GM21786 (cell line): Measurements from ENCODE around the gene MCM3AP.

Experiments
- ATAC-seq: cut with Tn5 transposase; IDR thresholded peaks from one replicate; pipeline ENCODE4 v1.9.1; 2021; ENCODE audit not compliant: unreplicated experiment

The MCM3AP gene

DNA sequence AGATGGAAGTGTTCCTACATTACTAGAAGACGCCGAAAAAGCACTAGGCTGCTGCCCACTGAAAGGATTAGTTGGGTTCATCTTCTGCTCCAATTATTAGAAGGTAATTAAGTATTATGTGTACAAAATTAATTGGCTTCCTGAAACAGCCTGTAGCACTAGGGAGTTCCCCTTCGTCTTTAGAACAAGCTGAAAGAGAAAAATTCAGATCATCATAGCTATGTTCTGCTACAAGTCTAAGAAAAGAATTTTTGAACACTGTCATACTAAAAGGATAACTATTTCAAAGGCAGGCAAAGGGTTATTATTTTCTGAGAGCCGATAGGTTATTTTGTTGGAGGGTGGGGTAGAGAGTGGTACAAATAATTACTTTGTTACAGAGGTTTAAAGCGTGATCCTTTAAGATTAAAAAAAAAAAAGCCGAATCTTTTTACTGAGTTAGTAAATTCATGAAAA, at the start of gene MCM3AP:
TSS of gene MCM3AP (minus strand) at position 406 of the 456 bp plus-strand sequence. CDS start at position 81, 325 bp downstream.
- ATAC-seq, result no peak

DNA sequence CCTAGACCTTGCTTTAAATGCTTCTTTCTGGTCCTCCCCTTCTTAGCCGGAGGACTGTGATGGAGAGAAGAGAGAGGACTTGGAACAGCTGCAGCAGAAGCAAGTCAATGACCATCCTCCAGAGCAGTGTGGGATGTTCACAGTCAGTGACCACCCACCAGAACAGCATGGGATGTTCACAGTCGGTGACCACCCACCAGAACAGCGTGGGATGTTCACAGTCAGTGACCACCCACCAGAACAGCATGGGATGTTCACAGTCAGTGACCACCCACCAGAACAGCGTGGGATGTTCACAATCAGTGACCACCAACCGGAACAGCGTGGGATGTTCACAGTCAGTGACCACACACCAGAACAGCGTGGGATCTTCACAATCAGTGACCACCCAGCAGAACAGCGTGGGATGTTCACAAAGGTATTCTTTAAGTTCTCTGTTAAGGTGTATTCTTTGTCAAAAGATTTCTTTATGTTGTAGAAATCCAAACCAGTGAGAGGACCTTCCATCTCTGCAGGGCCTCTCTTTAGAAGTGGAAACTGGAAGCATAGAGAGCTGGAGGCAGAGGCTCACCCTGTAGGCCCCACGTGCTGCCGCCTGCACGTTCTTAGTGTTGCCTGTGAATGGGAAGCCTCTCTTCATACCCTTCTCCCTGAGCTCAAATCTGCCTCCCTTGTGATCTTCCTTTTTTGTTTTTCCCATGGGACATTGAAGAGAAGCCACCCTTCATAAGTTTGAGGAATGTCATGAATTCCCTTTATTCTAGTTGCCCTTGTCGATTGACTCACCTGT, 49.1 kb upstream of the MCM3AP start:
- no peak for ATAC-seq

DNA sequence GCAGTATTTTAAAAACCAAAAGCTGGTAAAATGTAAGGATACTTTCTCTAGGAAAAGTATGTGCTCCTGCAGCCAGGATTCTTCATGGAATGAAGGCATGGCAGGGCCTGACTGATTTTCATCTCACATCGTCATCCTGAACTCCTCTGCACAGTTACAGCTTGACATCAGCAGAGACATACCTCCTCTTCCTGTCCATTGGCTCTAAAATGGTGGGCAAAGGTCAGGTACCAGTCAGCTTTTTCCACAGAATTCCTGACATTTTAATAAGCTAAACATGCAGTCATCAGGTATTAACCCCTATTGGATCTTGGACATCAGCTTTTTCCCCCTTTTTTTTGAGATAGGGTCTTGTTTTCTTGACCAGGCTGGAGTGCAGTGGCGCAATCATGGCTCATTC, 44.4 kb upstream of the MCM3AP start:
- no peak for ATAC-seq

DNA sequence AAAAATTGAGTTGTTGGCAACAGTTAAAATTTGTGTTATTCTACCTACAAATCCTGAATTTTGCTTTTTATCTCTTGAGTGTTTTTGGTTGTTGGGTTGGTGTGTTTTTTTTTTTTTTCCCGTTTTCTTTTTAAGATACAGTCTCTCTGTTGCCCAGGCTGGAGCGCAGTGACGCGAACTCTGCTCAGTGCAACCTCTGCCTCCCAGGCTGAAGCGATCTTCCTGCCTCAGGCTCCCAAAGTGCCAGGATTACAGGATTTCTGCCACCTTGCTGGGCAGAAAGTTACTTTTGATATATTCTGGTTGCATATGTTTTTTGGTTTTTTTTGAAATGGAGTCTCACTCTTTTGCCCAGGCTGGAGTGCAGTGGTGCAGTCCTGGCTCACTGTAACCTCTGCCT, 42.7 kb upstream of the MCM3AP start:
- no peak for ATAC-seq

DNA sequence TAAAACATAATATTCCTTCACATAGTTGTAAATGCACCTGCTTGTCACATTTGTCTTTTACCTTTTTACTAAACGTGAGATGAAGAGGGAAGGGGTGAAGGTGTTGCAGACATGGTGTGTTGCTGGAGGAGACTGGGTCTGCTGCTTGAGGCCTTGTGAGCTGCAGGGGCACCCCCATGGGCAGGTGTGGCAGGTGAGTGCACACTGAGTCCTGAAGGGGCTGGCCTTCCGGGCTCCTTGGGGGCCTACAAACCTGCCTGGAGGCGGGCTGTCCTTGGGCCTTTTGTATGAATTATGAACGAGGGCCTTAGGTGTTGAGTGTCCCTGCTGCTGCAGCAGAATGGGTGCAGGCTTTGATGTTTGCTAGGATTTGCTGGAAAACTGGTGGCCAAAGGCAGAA, 42.3 kb upstream of the MCM3AP start:
- ATAC-seq, result no peak

DNA sequence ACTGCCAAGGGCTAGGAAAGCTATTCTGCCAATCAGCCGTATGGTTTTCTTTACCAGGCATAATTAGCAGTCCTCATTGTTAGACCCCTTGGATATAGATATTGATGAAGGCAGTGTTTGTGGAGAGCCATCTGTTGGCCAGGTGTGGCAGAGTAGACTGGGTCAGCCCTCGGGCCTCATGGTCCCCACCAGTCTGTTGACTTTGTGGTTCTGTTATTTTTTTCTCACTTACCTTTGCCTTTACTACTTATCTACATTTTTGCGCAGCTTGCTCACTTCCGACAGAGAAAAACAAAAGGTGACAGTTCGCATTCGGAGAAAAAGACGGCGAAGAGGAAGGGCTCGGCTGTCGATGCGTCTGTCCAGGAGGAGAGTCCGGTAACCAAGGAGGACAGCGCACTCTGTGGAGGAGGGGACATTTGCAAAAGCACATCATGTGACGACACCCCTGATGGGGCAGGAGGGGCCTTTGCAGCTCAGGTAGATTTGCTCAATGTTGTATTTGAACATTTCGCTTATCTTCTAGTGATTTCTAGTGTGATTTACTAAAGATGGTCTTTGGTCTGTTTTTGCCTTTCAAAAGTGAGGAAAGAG, 40.8 kb upstream of the MCM3AP start:
- ATAC-seq, result no peak

DNA sequence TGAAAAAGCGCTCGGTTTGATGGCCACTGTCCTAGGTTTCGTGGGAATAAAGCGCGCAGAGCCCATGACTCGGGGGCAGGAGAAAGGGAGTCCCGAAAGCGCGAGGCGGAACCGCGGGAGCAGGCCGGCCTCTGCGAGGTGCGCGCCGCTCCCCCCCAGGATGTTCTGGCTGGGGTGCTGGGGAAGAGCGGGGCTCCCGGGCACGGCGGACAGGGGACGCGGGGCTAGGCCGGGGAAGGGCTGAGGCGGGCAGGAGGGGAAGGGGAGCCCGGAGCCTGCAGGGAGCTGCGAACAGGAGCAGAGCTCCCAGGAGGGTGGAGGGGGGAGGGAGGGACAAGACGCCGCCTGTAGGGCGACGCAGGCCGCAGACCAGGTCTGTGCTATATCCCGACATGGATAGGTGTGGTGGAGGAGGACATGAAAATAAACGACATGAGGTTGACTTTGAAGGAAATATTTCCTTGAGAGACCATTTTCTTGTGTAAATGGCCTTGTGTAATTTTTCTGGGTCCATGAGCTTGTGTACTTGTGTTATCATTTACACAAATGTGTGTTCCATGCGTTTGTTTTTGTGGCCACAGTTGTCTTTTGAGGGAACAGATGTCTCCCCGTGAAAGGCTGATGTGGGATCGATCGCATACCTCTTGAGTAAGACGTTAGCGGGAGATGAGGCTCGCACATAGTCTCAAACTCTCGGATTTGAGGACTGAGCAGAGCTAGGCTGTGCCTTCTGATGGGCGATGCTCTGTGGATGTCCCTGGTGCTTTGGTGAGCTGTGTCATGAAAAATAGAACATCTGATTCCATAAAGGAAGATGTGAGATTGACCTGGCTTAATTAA, 39.9 kb upstream of the MCM3AP start:
- ATAC-seq, result no peak

DNA sequence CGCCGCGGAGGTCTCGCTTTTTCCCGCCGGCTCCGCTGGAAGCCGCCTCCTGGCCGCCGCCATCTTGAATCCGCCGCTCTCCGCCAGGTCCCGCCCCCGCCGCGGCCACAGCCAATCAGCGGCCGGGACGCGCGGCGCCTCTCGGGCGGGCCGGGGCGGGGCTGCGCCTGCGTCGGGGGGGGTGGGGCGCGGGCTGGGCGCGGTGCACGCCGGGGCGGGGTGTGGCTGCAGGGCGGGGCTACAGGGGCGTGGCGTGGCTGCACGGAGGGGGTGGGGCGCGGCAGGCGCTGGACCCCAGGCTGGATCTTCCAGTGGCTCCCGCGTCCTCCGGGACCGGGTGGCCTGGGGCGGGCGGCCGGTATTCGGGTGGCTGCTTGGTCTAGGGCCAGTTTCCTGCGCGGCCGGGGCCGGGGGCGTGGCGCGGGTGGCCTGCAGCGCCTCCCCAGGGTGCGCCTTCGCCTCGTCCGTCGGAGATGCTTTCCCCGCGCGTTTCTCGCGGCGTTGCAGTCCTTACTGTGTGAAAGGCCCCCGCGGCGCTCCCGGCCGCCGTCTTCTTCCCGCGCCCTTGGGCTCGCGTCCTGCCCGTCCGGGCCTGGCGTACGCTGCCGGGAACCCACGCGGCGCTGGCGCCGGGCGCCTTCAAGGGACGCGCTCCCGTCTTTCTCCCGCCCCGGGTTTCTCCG, 39.1 kb upstream of the MCM3AP start:
- peak; percentile 52 for ATAC-seq

DNA sequence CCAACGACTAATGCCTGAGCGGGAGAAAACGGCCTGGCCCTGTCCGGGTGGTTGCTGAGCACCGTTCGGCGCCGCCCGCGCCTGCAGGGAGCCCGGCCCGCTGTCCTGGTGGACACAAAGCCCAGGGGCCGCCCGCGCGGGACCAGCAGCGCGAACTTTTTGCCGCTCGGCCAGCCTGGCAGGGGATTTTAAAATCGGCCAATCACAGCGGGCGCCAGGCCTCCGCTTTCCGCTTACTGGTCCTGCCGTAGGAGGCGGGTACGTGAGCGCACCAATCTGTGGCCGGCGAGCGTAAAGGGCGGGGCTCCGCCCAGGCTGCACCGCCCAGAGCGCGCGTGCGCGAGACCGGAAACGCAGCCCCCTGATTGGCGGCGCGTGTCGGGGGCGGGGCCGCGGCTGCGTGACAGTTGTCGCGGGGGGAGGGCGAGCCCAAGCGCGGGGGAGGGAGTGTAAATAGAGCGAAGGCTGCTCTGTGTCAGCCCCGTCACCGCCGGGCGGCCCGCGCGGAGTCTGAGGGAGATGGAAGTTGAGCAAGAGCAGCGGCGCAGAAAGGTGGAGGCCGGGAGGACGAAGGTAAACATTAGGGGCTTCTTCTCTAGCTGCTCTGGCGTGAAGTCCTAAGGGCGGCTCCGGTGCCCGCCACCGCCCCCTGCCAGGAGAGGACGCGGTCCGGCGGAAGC, 38.4 kb upstream of the MCM3AP start, which contains the start of the genes C21orf58 and PCNT:
TSS of gene C21orf58 (minus strand) at position 161 of the 680 bp plus-strand sequence. CDS start 1,132 bp downstream, outside the sequence.
TSS of gene PCNT (plus strand) at position 447 of the 680 bp plus-strand sequence. CDS start at position 520, 73 bp downstream.
- peak; percentile 79 for ATAC-seq

DNA sequence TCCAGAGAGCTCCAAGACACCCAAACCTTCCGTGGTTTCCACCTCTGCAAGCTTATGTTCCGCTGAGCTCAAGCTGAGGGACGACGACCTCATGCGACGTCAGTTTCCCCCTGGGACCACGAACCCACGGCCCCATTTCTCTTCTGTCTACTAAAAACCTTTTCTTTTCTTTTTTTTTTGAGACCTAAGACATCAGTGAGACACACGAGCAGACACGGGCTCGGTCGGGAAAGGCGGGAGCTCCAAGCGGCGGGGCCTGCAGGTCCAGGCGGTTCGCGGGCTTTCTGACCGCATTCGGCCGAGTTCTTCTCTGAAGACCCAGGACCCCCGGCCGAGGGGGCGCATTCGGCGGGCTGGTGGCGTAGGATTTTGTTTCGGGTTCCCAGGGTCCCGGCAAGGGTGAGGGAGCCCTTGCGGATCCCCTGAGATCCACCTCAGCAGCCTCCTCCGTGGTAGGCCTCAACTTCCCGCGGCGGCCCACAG, 37.9 kb upstream of the MCM3AP start:
- peak; percentile 1 for ATAC-seq

DNA sequence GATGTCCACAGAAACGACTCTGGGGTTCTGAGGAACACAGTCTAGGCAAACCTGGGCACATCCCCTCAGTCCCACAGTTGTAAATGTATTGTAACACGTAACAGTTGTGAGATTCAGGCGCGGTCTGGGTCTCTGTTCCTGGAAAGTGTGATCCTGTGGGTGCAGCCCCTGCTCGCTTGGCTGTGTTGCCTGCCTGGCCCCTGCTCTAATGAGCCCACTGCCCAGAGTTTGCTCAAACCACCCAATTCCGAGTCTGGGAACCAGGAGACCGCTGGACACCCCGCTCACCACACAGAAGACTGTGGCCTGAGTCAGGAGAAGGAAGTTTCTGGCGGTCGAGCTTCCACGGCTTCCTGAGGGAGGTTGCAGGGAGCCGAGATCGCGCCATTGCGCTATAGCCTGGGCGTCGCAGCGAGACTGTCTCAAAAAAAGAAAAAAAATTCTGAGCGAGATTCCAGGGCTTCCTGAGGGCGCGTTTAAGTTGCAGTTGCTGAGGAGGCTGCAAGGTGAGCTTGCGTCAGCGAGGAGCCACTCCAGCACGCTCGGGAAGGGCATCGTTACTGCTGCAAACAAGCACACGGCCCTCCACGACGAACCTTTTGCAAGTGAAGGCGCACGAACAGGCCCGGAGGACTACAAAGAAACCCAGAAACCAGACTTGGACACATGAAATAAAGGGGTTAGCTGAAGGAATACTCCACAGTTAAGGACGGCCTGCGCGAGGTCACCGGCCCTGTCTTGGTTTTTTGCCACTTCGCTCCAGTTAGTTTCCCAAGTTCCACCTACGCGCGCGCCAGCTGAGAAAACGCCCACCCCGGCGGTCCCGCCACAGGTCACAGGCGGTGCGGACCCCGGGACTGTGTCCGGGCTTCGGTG, 37.2 kb upstream of the MCM3AP start:
- ATAC-seq, result no peak

DNA sequence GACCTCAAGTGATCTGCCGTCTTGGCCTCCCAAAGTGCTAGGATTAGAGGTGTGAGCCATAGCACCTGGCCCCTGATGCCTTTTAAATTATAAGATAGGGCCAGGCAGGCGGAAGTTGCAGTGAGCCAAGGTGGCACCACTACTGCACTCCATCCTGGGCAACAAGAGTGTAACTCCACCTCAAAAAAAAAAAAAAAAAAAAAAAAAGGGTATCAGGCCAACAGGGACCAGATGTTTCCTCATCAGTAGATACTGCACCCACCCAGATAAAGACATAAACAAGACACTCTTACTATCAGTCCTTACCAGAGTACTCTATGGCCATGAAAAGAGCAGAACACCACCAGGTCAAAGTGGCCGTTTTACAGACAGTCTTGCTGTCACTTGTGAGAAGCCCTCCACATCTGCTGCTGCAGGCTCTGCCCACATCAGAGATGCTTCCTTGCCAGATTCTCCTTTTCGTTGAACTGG, 35.0 kb upstream of the MCM3AP start:
- no peak for ATAC-seq

DNA sequence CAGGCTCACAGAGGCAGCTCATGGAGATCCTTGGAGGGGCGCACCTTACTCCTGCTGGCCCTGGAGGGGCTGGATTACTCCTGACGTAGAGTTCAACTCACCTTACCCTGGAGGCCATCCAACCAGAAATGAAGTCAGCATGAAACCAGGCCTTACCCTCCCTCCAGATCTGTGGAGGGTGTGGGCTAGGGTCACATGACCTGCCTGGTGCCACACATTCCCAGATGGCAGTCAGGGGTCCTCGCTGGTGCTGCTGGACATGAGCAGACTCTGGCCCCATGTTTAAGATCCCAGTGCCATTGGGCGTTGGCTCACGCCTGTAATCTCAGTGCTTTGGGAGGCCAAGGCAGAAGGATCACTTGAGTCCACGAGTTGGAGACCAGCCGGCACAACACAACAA, 33.8 kb upstream of the MCM3AP start:
- ATAC-seq, result no peak

DNA sequence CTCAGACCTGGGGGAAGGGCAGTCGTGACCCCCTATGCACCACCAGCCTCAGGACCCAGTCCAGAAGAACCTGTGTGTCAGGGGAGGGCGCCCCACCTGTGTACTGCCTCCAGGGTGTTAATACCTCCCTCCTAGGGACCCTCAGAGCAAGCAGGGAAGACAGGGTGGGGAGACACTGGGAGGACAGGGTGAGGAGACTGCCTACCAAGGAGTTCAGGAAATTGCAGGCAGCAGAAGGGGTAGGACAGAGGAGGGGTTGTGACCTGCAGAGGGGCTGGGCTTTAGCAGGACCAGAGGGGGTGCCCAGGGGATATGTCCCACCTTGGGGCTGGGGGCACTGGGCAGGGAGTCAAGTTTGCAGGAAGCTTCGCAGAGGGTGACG, 33.0 kb upstream of the MCM3AP start:
- ATAC-seq, result no peak

DNA sequence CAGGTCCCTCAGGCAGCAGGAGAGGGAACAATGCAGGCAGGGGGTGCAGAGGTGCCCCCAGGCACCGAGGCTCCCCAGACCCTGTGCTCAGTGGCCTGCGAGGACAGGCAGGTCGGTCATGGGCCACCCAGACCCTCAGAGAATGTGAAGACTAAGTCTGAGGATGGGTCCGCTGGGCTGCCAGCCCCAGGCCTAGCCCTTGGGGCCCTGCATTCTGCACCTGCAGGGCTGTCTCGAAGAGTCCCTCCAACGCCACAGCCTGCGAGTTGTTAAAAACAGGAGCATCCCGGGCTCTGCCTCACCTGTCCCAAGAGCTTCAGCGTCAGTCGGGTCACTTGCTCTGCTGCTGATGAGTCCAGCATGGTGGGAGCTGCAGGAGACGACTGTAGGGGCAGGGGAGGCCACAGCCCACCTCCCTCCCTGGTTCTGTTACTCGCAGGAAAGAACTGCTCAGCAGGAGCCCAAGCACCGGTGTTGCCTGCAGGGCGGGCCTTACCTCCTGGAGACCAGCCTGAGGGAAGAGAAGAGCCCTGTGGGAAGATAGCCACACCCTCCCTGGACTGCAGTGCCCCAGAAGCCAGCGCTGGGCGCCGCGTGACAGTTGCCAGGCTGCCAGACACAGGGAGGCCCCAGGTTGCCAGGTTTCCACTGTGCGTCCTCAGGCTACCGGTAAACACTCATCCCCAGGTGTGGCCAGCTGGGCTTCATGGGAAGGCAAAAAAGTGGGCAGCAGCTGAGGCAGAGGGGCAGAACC, 32.5 kb upstream of the MCM3AP start:
- no peak for ATAC-seq

DNA sequence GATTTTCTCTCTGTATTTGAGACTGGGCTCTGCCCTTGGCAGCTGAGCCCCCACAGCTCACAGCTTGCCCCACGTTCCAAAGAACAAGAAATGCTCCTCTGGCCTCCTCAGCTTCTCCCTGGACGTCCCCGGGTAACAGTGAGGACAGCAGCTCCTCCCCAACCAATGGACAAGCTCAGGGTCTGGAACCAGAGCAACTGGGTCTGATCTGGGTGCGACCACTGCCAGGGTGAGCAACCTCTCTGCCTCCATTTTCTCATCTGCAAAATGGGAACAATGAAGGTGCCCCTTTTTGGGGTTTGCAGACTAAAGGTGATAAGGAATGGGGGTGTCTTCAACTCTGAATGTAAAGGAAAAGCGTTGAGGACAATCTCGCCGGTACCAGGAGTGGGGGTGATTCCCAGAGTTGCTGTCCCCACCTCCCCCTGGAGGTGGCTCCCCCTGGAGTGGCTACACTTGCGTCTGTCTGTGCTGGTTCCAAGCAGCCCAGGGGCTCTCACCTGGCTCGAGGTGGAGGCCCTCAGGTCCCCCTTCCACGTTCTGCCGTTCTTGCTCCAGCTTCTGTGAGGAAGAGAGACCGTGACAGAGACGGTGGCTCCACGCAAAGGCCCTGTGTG, 31.4 kb upstream of the MCM3AP start:
- ATAC-seq, result no peak

DNA sequence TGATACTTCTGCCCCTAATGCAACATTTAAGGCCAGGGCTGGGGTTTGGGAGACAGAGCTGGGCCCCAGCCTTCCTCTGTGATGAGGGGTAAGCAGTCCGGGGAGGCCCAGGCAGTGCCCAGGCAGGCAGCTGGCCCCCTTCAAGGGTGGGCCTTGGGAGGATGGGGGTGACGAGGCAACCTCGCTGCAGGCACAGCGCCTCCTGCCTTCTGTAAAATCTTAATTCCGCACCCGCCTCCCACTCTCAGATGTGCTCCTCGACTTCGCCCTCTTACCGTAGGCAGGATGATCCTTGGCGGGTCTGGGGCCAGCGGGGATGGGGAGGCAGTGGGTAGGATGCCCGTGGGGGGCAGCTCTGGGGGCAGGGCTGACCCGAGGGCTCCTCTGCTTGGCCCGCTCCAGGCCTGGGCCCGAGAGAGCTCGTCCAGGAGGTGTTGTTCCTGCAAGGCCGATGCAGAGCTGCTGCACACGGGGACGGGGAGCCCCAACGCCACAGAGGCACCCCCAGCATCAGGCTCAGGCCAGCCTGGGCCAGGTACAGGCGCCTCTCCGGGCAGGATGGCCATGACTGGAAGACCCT, 29.1 kb upstream of the MCM3AP start:
- ATAC-seq, result no peak

DNA sequence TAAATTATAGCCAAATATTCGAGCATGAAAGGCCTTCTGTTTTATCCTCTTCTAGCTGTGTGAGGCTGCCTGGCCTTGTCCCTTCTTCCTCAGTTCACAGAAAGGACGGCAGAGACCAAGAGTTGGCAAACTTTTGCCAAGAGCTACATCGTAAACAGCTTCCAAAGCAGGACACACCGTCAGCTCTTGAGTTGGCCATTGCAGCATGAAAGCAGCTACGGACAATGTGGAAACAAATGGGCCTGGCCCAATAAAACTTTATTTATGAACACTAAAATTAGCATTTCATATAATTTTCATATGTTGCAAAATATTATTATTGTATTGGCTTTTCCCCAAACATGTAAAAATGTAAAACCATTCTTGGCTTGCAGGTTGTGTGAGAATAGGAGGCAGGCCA, 27.5 kb upstream of the MCM3AP start:
- no peak for ATAC-seq
